ENCODE data around the gene PBX3.
A peak's percentile ranks its signal among the peaks of the same experiment; 100 is the strongest.

The PBX3 gene

DNA sequence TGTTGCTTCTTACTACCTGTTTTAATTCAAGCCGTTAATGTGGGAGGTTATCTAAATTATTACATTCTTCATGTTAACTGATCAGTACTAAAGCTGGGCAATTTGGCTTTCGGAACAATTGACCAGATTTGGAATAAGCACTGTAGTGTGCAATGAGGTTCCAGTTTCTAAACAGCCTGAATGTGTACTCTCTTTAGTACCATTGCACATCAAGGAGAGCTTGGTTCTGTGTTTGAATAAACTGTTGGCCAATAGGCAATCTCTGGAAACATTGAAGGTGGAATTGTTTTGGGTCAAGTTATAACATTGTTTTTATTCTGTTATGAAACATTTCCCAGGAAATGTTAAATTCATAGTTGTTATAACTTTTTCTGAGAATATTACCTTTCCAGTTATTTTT lies 105.2 kb downstream of the PBX3 start:
- FAIRE-seq (no peak), DNase-seq (ENCODE audit: insufficient read length) (no peak)
- no peak for TF ChIP-seq POLR2AphosphoS5 (IDR thresholded peaks at IDR 0.05; ENCODE audit: low read depth, low read length)
- no peak for TF ChIP-seq POLR2A (IDR thresholded peaks at IDR 0.05; ENCODE audit: low read depth, low read length)
- TF ChIP-seq TAF1 (IDR thresholded peaks at IDR 0.05; ENCODE audit: borderline replicate concordance, low read depth, low read length) = no peak

DNA sequence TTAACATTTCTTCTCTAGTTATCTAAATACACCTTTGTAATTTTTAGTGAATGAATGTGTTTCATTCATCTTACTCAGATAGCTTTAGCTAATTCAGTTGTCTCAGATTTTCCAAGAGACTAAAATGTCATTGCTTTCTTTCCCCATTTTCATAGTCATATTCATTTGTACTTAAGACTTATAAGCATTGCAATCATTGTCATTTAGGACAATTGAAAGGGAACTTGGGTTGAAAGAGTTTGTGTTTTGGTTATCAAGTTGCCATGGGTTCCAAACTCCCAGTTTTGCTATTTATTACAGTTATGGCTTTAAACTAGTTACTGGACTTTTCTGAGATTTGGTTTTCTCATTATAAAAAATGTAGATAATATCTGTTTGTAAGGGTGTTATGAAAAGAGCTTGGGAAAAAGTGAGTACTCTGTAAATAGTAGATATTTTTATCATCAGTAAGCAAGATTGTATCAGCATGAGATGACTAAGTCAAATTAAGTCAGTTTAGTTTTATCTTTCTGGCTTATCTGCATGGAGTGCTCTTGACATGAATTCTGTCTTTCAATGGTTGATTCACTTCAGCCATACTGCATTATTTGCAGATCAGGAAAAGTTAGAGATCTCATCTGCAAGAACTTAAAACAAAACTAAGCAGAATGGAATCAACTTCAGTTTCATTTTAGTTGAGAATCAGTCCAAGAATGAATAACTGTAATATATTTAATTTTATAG lies 107.5 kb downstream of the PBX3 start:
- TF ChIP-seq POLR2AphosphoS5 (IDR thresholded peaks at IDR 0.05; ENCODE audit: low read depth, low read length) (no peak), POLR2A (IDR thresholded peaks at IDR 0.05; ENCODE audit: low read depth, low read length) (no peak), TAF1 (IDR thresholded peaks at IDR 0.05; ENCODE audit: borderline replicate concordance, low read depth, low read length) (no peak)
- FAIRE-seq (peak; percentile 78), DNase-seq (ENCODE audit: insufficient read length) (no peak)

DNA sequence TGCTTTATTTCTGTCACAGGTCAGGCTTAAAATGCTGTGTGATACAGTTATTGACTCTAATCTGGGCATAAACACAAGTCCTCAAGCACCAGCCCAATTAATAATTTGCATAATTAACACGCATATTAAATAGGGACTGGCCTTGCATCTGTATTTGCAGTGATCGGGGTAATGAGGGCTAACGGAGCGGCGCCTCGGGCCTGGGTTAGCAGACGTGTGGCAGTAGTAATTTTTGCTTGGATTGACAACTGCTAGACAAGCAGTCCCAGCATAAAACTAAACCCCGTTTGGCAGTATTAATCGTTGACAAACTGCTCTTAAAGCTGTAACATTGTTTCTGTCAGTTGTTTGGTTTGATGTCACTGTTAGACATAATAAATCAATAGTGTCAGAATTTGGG lies 109.2 kb downstream of the PBX3 start:
- FAIRE-seq = peak; percentile 77
- TF ChIP-seq TAF1 (IDR thresholded peaks at IDR 0.05; ENCODE audit: borderline replicate concordance, low read depth, low read length) (no peak), POLR2AphosphoS5 (IDR thresholded peaks at IDR 0.05; ENCODE audit: low read depth, low read length) (no peak), POLR2A (IDR thresholded peaks at IDR 0.05; ENCODE audit: low read depth, low read length) (no peak)
- DNase-seq (ENCODE audit: insufficient read length) = no peak

DNA sequence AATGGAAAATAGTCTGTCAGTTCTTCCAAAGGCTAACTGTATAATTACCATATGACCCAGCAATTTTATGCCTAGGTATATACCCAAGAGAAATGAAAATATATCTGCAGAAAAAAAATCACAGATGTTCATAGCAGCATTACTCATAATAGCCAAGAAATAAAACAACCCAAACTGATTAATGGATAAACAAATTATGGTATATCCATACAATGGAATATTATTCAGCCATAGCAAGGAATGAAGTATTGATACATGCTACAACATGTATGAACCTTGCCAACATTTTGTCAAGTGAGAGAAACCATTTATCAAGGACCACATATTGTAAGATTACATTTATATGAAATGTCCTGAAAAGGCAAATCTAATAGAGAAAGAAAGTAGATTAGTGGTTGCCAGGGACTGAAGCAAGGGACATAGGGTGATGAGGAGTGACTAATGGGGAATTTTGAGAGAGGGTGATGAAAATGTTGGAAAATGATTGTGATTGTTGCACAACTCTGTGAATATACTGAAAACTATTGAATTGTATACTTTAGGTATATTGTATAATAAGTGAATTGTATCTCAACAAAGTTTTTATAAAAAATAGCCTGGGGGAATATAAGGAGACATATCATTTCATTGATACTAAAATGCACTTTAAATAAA lies 114.4 kb downstream of the PBX3 start:
- DNase-seq (ENCODE audit: insufficient read length) (no peak), FAIRE-seq (no peak)
- TF ChIP-seq POLR2AphosphoS5 (IDR thresholded peaks at IDR 0.05; ENCODE audit: low read depth, low read length) = no peak
- TF ChIP-seq POLR2A (IDR thresholded peaks at IDR 0.05; ENCODE audit: low read depth, low read length) = no peak
- no peak for TF ChIP-seq TAF1 (IDR thresholded peaks at IDR 0.05; ENCODE audit: borderline replicate concordance, low read depth, low read length)

DNA sequence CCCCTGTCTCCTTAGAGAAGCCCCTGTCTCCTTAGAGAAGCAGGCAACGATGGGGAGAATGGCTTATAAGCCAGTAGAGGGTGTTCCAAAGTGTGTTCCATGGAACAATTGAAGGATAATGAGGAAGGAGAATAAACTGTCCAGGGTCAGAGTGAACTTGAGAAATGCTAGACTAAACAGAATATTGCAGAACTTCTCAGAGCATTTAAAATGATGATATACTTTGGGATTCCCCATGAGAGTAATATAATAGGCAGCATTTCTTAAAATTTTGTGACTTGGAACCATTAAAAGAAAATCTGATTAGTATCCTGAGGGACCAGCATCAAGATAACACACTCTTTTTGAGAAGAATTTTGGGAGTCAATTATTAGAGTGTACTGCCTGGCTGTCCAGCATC lies 116.8 kb downstream of the PBX3 start:
- TF ChIP-seq TAF1 (IDR thresholded peaks at IDR 0.05; ENCODE audit: borderline replicate concordance, low read depth, low read length) (no peak), POLR2AphosphoS5 (IDR thresholded peaks at IDR 0.05; ENCODE audit: low read depth, low read length) (no peak), POLR2A (IDR thresholded peaks at IDR 0.05; ENCODE audit: low read depth, low read length) (no peak)
- peak; percentile 17 for FAIRE-seq

DNA sequence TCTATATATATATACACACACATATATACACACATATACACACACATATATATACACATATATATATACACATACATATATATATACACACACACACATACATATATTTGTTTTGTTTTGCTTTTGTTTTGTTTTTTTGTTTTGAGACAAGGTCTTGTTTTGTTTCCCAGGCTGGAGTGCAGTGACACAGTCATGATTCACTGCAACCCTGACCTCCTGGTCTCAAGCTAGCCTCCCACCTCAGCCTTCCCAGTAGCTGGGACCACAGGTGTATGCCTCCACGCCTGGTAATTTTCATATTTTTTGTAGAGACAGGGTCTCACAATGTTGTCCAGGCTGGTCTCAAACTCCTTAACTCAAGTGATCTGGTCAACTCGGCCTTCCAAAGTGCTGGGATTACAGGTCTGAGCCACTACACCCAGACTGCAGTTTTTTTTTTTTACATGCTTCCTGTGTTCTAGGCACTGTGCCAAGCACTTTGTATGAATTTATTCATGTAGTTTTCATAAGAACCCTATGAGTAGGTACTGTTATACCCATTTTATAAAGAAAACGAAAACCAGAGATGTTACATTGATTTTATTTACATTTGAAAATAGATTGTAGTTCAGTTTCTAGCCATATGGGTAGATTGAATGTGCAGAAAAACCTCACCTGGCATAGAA lies 120.7 kb downstream of the PBX3 start:
- TF ChIP-seq POLR2AphosphoS5 (IDR thresholded peaks at IDR 0.05; ENCODE audit: low read depth, low read length) = no peak
- no peak for TF ChIP-seq TAF1 (IDR thresholded peaks at IDR 0.05; ENCODE audit: borderline replicate concordance, low read depth, low read length)
- TF ChIP-seq POLR2A (IDR thresholded peaks at IDR 0.05; ENCODE audit: low read depth, low read length) = no peak
- no peak for FAIRE-seq
- DNase-seq (ENCODE audit: insufficient read length) = no peak

More for the DNA sequence above, 116.8 kb downstream of the PBX3 start:
- DNase-seq (ENCODE audit: insufficient read length) = no peak

DNA sequence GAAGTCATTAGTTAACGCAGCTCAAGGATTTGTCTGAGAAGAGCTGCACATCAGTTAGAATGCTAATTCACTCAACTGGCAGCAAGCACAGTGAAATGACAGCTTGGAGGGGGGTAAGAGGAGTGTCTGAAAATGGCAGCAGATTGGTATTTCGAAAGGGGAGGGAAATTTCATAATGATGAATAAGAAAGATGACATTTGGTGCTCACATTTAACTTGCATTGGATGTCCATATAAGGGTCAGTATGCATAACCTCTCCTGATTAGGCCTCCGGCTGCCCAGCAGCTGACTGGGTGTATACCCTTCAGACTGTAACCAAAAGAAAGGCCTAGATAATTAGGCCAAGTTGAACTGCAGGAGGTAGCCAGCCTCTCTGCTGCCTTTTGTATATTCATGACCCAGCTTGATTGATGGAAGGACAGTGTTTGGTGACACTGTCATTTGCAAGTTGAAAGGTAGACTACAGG lies 131.0 kb downstream of the PBX3 start:
- no peak for FAIRE-seq

DNA sequence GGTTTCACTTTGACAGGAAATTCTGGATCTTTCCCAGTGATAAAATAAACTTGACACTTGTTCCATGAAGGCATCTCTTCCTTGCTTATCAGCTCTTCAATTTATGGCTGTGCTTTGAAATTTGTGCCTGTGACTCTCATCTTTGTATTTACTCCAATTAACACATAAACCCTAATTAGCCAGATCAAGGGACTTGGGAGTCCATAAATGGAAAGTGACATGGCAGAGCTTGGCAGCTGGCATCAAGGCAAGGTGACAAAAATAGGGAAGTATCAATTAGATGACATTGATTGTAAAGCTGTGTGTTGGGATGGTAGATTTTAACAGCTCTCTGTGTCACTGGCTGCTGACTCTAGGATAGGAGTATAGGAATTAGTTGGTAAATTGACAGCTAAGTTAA lies 133.9 kb downstream of the PBX3 start:
- DNase-seq (ENCODE audit: insufficient read length) = no peak
- TF ChIP-seq POLR2A (IDR thresholded peaks at IDR 0.05; ENCODE audit: low read depth, low read length) = no peak
- no peak for TF ChIP-seq POLR2AphosphoS5 (IDR thresholded peaks at IDR 0.05; ENCODE audit: low read depth, low read length)
- no peak for FAIRE-seq

More for the DNA sequence above, 131.0 kb downstream of the PBX3 start:
- TF ChIP-seq POLR2A (IDR thresholded peaks at IDR 0.05; ENCODE audit: low read depth, low read length) = no peak
- no peak for TF ChIP-seq TAF1 (IDR thresholded peaks at IDR 0.05; ENCODE audit: borderline replicate concordance, low read depth, low read length)
- no peak for TF ChIP-seq POLR2AphosphoS5 (IDR thresholded peaks at IDR 0.05; ENCODE audit: low read depth, low read length)
- DNase-seq (ENCODE audit: insufficient read length) = no peak

DNA sequence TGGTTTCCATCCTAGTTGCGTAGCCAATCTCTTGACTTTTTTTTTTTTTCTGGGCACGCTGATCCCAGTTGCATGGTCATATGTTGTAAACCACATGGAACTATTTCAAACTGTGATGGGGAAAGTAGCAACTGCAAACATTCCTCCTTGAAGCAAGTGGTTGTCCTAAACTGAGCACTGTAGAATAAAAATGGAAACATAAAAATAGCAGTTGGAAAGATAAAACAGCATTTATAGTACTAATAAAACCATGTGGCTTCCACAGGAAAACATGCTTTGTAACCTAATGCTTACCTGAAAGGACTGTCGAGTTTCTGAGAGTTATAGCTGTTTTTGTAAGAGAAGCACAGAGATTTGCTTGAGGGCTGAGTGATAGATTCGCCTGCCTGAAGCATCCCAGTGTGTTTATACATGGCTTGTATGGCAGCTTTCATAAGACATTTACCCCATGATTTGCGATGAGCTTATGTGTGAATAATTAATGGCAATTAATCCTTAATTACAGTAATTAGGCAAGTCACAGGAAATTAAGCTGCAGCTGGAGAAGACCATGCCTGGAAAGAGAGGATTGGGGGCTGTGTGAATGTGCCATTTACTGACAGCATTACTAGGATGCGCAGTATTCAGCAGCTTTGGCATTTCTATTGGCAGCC lies 136.5 kb downstream of the PBX3 start:
- DNase-seq (ENCODE audit: insufficient read length) (no peak), FAIRE-seq (peak; percentile 40)
- TF ChIP-seq POLR2AphosphoS5 (IDR thresholded peaks at IDR 0.05; ENCODE audit: low read depth, low read length) = no peak
- no peak for TF ChIP-seq TAF1 (IDR thresholded peaks at IDR 0.05; ENCODE audit: borderline replicate concordance, low read depth, low read length)
- no peak for TF ChIP-seq POLR2A (IDR thresholded peaks at IDR 0.05; ENCODE audit: low read depth, low read length)

DNA sequence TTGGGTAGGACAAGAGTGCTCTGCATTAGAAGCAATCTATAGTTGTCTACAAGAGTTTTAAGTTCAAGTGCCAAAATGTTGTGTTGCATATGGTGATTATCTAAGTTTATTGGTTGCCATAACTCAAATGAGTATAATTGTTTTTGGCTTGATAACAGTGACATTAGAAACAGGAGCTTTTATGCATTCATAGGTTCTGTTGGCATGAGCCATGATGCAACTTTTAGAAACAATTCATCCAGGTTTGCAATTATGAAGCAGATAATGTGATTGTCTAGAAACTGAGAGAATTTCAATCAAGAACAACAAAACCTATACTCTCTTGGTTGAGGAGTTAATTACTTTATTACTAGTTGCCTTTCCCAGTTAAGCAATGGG lies 137.0 kb downstream of the PBX3 start:
- TF ChIP-seq POLR2AphosphoS5 (IDR thresholded peaks at IDR 0.05; ENCODE audit: low read depth, low read length) (no peak), TAF1 (IDR thresholded peaks at IDR 0.05; ENCODE audit: borderline replicate concordance, low read depth, low read length) (no peak), POLR2A (IDR thresholded peaks at IDR 0.05; ENCODE audit: low read depth, low read length) (no peak)
- DNase-seq (ENCODE audit: insufficient read length) = no peak
- FAIRE-seq = no peak

DNA sequence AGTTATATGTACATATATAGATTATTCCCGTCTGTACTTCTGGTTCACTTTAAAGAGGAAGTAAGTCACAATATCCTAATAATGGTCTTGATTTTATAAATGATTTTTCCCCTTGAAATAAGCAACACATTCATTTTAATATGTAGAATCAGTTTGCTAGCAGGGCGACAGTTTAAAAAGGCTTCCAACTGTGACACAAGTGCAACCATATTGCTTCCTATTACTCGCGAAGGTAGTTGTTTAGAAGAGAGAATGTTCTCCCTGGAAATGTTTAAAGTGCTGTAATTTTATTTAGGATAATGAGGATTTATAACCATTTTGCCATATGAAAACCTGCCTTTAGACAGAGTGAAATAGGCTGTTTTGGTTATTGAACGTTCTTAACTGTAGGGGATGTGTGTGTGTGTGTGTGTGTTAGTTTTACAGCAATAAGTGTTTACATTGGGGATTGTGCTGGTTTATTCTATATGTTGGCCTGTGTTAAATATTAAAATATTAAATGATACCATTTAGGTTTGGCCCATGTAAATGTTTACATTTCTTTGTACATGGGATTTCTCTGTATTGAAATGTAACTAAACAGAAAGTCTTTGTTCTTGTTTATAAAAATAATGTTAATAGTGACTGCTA lies 138.3 kb downstream of the PBX3 start:
- DNase-seq (ENCODE audit: insufficient read length) = no peak
- TF ChIP-seq POLR2A (IDR thresholded peaks at IDR 0.05; ENCODE audit: low read depth, low read length) = no peak
- TF ChIP-seq TAF1 (IDR thresholded peaks at IDR 0.05; ENCODE audit: borderline replicate concordance, low read depth, low read length) = no peak
- no peak for TF ChIP-seq POLR2AphosphoS5 (IDR thresholded peaks at IDR 0.05; ENCODE audit: low read depth, low read length)
- FAIRE-seq = peak; percentile 27
